A673 (cell line): ENCODE results near the gene ZBED2. TPM values are rescaled to one million over a fixed set of nuclear protein-coding genes. Genes with fewer than 3 reads are reported as not detected.

Source experiments
- BruUV-seq: library from RNA; stranded (reverse); fragments of 400-500 nt; replicated peaks from 2 replicates; lab custom pipeline; 2021; lab: Mats Ljungman, UMichigan
- CTCF ChIA-PET: fragments of 300-600 bp; sonication (Branson Sonifier 250); formaldehyde crosslinking; loops from one replicate; lab custom pipeline; 2022; ENCODE audit warnings: antibody characterized with exemption; lab: Charles Lee
- POLR2A ChIA-PET: fragments of 300-600 bp; sonication (Branson Sonifier 250); formaldehyde crosslinking; loops from one replicate; lab custom pipeline; 2022; ENCODE audit warnings: antibody characterized with exemption; ENCODE audit not compliant: low non-redundant PET; lab: Charles Lee
- DNase-seq: peaks from one replicate; pipeline ENCODE4 v3.0.0-alpha.2; 2015; ENCODE audit warnings: low spot score
- H3K27ac ChIP-seq: fragments of 200-600 bp; sonication (generic); 2 replicates; pipeline ENCODE4 v1.5.1; 2016; ENCODE audit warnings: mixed run types, low read depth, mild to moderate bottlenecking, mixed read lengths, antibody characterized with exemption, low read length; ENCODE audit not compliant: poor library complexity, severe bottlenecking
- H3K27me3 ChIP-seq: fragments of 200-600 bp; sonication (generic); replicated peaks from 2 replicates; pipeline ENCODE4 v1.6.1; 2017; ENCODE audit warnings: mixed run types, low read depth, mild to moderate bottlenecking, mixed read lengths, antibody characterized with exemption, low read length; ENCODE audit not compliant: insufficient read depth, poor library complexity
- H3K36me3 ChIP-seq: fragments of 200-600 bp; sonication (generic); 2 replicates; pipeline ENCODE4 v1.6.1; 2016; ENCODE audit warnings: mixed run types, mild to moderate bottlenecking, mixed read lengths, antibody characterized with exemption, low read length; ENCODE audit not compliant: insufficient read depth, poor library complexity, severe bottlenecking
- H3K4me1 ChIP-seq: fragments of 200-600 bp; sonication (generic); 2 replicates; pipeline ENCODE4 v1.6.1; 2017; ENCODE audit warnings: mixed run types, mild to moderate bottlenecking, mixed read lengths, antibody characterized with exemption, low read length; ENCODE audit not compliant: insufficient read depth, poor library complexity, severe bottlenecking
- H3K4me3 ChIP-seq: fragments of 200-600 bp; sonication (generic); 2 replicates; pipeline ENCODE4 v1.5.1; 2016; ENCODE audit warnings: low read depth, mixed run types, mild to moderate bottlenecking, mixed read lengths, low read length; ENCODE audit not compliant: poor library complexity, severe bottlenecking
- H3K9me3 ChIP-seq: fragments of 200-600 bp; sonication (generic); 2 replicates; pipeline ENCODE4 v1.6.1; 2016; ENCODE audit warnings: mixed run types, low read depth, mild to moderate bottlenecking, mixed read lengths, antibody characterized with exemption, low read length; ENCODE audit not compliant: poor library complexity, severe bottlenecking
- CTCF ChIP-seq: fragments of 300-800, 200-600 bp; sonication (generic); conservative IDR thresholded peaks from 2 replicates; pipeline ENCODE4 v1.5.1; 2017; ENCODE audit warnings: low read depth, mild to moderate bottlenecking, antibody characterized with exemption, low read length, moderate library complexity, mixed read lengths
- EZH2 ChIP-seq: fragments of 200-600 bp; sonication (generic); IDR thresholded peaks from 2 replicates; pipeline ENCODE4 v1.6.1; 2017; ENCODE audit warnings: borderline replicate concordance, low read depth, mild to moderate bottlenecking, mixed read lengths, antibody characterized with exemption, low read length; ENCODE audit not compliant: poor library complexity, severe bottlenecking
- intact Hi-C: fragments of 100-400 bp; cut with micrococcal nuclease; formaldehyde crosslinking; loops from one replicate; pipeline ENCODE4 v1.10.0; 2022; ENCODE audit not compliant: unreplicated experiment
- total RNA-seq: library from RNA; stranded (reverse); gene quantifications from 2 replicates; pipeline ENCODE4 v1.2.3, GENCODE V29; 2021

ZBED2 gene
- total RNA-seq, 1 experiment from 2014 or later: not detected

- CTCF ChIA-PET: no interaction called here
- TF ChIP-seq EZH2: no peak
- no peak for TF ChIP-seq CTCF
- POLR2A ChIA-PET: no interaction called here
Observed at GRCh38 chr3:111579495-111579894, 15.7 kb downstream of the ZBED2 start.

GRCh38 chr3:111578867-111579266, 16.3 kb downstream of the ZBED2 start:
- no peaks in the 10 kb centered on the region for H3K9me3 ChIP-seq
- POLR2A ChIA-PET: no interaction called here
- H3K27me3 ChIP-seq: no peaks in the 10 kb centered on the region
- H3K27ac ChIP-seq: no peak overlapping the region
- TF ChIP-seq CTCF: no peak
- no peak for TF ChIP-seq EZH2
- intact Hi-C loops: no loop called here
- DNase-seq: no peak
- no TSS peak for BruUV-seq
- no peaks in the 10 kb centered on the region for H3K36me3 ChIP-seq
- CTCF ChIA-PET: interaction anchor here (1.5 kb wide), 1 partner anchor 137 kb away, joined by 4 read pairs; no protein-coding TSS in a partner anchor
- H3K4me3 ChIP-seq: no peak overlapping the region
- no peaks in the 10 kb centered on the region for H3K4me1 ChIP-seq

More at GRCh38 chr3:111579495-111579894, 15.7 kb downstream of the ZBED2 start:
- no peaks in the 10 kb centered on the region for H3K4me1 ChIP-seq
- no peaks in the 10 kb centered on the region for H3K9me3 ChIP-seq
- H3K27me3 ChIP-seq: no peaks in the 10 kb centered on the region
- DNase-seq: no peak
- H3K4me3 ChIP-seq: no peak overlapping the region
- H3K27ac ChIP-seq: no peak overlapping the region
- H3K36me3 ChIP-seq: no peaks in the 10 kb centered on the region
- intact Hi-C loops: no loop called here
- BruUV-seq: no TSS peak

- H3K4me3 ChIP-seq: no peak overlapping the region
- ChIA-PET POLR2A (no interaction called here), CTCF (interaction anchor here (1.1 to 1.5 kb wide), 2 partner anchors 113 to 138 kb away, joined by 4 to 9 read pairs; no protein-coding TSS in a partner anchor)
- H3K27ac ChIP-seq: no peak overlapping the region
- peak; percentile 47 for DNase-seq
- TF ChIP-seq EZH2 (no peak), CTCF (peak; percentile 42; the same call in 1 of the 2 replicates)
- intact Hi-C loops: no loop called here
- no peaks in the 10 kb centered on the region for H3K27me3 ChIP-seq
- H3K9me3 ChIP-seq: no peaks in the 10 kb centered on the region
- H3K4me1 ChIP-seq: no peaks in the 10 kb centered on the region
- H3K36me3 ChIP-seq: no peaks in the 10 kb centered on the region
- BruUV-seq: no TSS peak
Observed at GRCh38 chr3:111577798-111578685, 17.1 kb downstream of the ZBED2 start.
